Thymus (tissue), 11 donors: Measurements from ENCODE around the gene ARFGAP3. TPM values are rescaled to one million over a fixed set of nuclear protein-coding genes. Genes with fewer than 3 reads are reported as not detected.
A peak's percentile ranks its signal among the peaks of the same experiment; 100 is the strongest.
"Not testable (repeated sequence)": the region's sequence is repeated elsewhere in the genome, so short reads cannot be mapped to it uniquely, and the experiment has no call there.

Experiments used
- DNase-seq, 9 donors: peaks; one replicate each; pipeline ENCODE4 v3.0.0-alpha.2; 2013; ENCODE audit warnings: low spot score in 9 of 9, low read depth in 6 of 9, missing footprints in 1 of 9
- H3K27ac ChIP-seq, 2 donors: one replicate each; pipeline ENCODE4 v1.5.1; 2013; ENCODE audit warnings: control low read depth in 1 of 2, low read depth in 1 of 2, low read length in 1 of 2, mild to moderate bottlenecking in 1 of 2, moderate library complexity in 1 of 2
- H3K27me3 ChIP-seq, 2 donors: one replicate each; pipeline ENCODE4 v1.5.1; 2013; ENCODE audit warnings: low read length in 1 of 2; ENCODE audit not compliant: control insufficient read depth in 2 of 2, insufficient read depth in 1 of 2
- H3K36me3 ChIP-seq, 2 donors: one replicate each; pipeline ENCODE4 v1.5.1; 2013; ENCODE audit warnings: low read length in 1 of 2, mild to moderate bottlenecking in 1 of 2, moderate library complexity in 1 of 2; ENCODE audit not compliant: control insufficient read depth in 2 of 2, insufficient read depth in 2 of 2
- H3K4me1 ChIP-seq, 2 donors: one replicate each; pipeline ENCODE4 v1.5.1; 2013; ENCODE audit warnings: low read length in 2 of 2; ENCODE audit not compliant: control insufficient read depth in 2 of 2, insufficient read depth in 2 of 2
- H3K4me3 ChIP-seq, 2 donors: one replicate each; pipeline ENCODE4 v1.5.1; 2013; ENCODE audit warnings: low read length in 2 of 2, control low read depth in 1 of 2, mild to moderate bottlenecking in 1 of 2
- H3K9me3 ChIP-seq, 2 donors: one replicate each; pipeline ENCODE4 v1.5.1; 2013; ENCODE audit warnings: low read length in 1 of 2, mild to moderate bottlenecking in 1 of 2; ENCODE audit not compliant: control insufficient read depth in 2 of 2, insufficient read depth in 1 of 2
- WGBS: extraction: QIAGEN DNeasy Blood & Tissue Kit; methylation state at CpG from one replicate; pipeline ENCODE4 v1.1.7; 2013; 5-methylcytosine and 5-hydroxymethylcytosine counted together
- polyA plus RNA-seq: library from polyadenylated mRNA; stranded (reverse); fragments of 200-250 nt; gene quantifications from one replicate; pipeline ENCODE4 v1.2.3, GENCODE V29; 2013
- total RNA-seq: library from RNA; stranded (reverse); fragments of 120-200 nt; gene quantifications from one replicate; pipeline ENCODE4 v1.2.4, GENCODE V29; 2013
- donor health status: healthy.

The ARFGAP3 gene
- total and polyA plus RNA-seq, 2 donors, result 29.9 to 40.0 TPM

DNA sequence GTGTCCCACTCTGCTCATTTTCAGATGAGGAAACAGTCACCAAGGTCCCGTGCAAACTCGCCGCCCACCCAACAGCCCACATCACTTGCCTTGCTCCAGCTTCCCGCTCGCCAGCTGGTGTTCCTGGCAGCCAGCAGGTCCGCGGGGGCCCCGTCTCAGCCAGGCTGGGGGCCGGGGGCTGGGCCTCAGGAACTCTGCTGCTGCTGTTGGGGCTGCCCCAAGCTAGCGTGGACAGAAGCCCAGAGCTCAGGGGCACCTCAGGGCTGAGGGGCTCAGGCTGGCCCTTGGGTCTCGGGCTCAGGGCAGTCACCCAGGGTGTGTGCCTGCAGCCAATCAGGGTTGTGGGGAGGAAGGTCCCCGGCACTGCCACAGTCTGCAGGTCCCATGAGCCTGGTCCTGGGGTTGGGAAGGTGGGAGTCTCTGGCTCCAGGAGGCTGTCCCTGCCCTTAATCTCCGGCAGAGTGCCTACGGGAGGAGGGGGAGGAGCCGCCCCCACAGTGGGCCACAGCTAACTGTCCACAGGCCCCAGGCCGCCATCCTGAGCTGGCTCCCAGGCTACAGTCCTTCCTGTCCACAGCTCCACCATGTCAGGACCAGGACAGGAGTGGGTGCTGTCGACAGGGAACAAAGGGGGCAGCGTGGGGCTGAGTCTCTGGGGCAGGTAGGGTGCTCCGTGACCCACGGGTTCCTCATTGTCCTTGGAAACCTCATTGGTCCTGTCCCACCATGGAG lies 65.2 kb downstream of the ARFGAP3 start:
- H3K4me1 ChIP-seq, result no peaks in the 10 kb centered on the region
- peaks cover 0 to 12% of the 10 kb centered on the region in 2 donors for H3K36me3 ChIP-seq
- no peak for DNase-seq
- 88% methylated on average over 20 of the region's 20 CpGs for WGBS
- H3K27me3 ChIP-seq, result no peaks in the 10 kb centered on the region
- H3K9me3 ChIP-seq, result no peaks in the 10 kb centered on the region
- H3K4me3 ChIP-seq, result no peak overlapping the region
- H3K27ac ChIP-seq, result no peak overlapping the region

DNA sequence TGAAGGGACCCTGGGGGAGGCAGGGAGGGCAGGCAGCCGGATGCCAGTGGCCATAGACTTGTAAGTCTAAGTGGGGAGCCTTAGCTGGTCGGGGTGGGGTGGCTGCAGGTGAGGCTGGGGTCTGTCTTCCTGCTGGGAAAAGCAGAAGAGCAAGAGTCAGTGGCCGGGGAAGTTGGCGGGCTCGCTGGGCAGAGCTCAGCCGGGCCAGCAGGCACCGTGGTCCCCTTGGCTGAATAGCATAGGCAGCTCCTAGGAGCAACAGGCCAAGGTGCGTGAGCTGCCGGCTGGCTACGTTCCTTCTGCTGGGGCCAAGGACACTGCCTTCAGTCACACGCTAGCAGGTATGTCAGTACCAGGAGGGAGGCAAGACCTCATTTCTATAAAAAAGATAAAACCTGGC lies 68.6 kb downstream of the ARFGAP3 start:
- H3K4me3 ChIP-seq, result no peak overlapping the region
- H3K27me3 ChIP-seq, result no peaks in the 10 kb centered on the region
- no peaks in the 10 kb centered on the region for H3K4me1 ChIP-seq
- no peak overlapping the region for H3K27ac ChIP-seq
- WGBS, result 93% methylated on average over 11 of the region's 11 CpGs
- DNase-seq, result no peak
- no peaks in the 10 kb centered on the region for H3K9me3 ChIP-seq
- no peaks in the 10 kb centered on the region for H3K36me3 ChIP-seq

DNA sequence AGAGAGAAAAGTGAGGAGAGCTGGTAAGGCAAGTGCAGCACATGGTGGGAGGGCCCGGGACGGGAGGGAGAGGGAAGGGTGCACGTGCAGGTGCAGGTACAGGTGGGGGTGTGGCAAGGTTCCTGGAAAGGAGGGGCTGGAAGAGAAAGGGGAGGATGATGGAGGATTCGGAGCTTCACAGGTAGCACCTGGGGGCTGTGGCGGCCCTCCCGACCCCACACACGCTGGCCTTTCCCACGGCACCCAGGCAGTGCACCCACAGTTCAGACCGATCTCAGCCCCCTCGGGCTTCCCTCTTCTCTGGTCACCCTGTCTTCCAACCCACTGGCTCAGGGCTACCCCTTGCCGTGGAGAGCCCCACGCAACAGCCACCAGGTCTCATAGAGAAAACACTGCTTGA lies 69.1 kb downstream of the ARFGAP3 start:
- no peaks in the 10 kb centered on the region for H3K27me3 ChIP-seq
- no peaks in the 10 kb centered on the region for H3K9me3 ChIP-seq
- no peak overlapping the region for H3K27ac ChIP-seq
- DNase-seq, result no peak
- H3K4me3 ChIP-seq, result no peak overlapping the region
- H3K36me3 ChIP-seq, result no peaks in the 10 kb centered on the region
- no peaks in the 10 kb centered on the region for H3K4me1 ChIP-seq
- WGBS, result 96% methylated on average over 12 of the region's 12 CpGs

DNA sequence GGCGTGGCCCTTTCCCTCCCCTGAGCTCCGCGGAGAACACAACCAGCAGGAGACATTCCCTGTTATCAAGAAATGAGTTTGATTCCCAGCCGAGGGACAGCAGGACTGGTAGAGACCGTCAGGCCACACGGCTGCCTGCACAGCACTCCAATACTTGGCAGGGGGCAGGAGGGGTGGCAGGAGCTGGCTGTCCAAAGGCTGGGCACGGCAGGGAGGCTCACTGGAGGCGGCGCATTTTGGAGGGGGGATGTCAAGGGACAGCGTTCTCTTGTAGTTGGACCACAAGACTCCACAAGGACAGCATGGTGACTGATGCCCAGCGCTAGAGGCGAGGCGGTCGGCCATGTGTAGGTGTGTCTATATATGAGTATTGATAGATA lies 69.7 kb downstream of the ARFGAP3 start:
- Histone ChIP-seq H3K27me3 (no peaks in the 10 kb centered on the region), H3K27ac (no peak overlapping the region), H3K4me1 (no peaks in the 10 kb centered on the region), H3K4me3 (no peak overlapping the region), H3K9me3 (no peaks in the 10 kb centered on the region), H3K36me3 (no peaks in the 10 kb centered on the region)
- 89% methylated on average over 14 of the region's 14 CpGs for WGBS
- no peak for DNase-seq

DNA sequence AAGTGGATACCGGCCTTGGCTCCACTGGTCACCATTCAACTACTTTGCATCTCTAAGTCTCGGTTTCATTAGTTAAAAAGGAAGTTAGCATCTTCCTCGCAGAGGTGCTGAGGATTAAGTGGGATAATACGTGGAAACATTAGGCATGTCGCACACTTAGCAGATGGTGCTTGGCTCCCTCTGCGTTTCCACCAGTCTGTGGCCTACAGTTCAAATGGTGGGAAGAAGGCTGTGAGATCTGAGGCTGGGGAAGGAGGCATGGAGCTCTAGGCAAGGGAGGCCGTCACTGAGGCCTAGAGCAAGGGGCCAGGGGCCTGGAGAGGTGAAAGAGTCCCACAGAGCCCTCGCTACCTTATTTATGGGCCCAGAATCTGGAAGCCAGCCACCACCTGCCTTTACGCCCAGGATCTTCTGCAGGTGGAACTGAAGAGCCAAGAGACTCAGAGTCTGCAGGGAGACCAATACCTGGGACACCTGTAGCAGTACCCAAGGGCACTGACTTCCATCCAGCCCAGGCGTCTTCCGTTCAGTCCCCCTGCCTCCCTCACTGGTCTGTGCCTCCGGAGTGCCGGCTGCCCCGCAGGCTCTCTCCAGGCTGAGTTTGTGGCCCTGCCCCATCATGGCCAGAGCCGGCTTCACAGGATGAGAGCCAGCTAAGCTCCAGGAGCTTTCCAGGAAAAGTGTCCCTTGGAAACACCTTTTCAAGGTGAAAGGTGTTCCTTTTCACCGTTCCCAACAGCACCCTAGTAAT lies 70.3 kb downstream of the ARFGAP3 start:
- no peaks in the 10 kb centered on the region for H3K4me1 ChIP-seq
- H3K9me3 ChIP-seq, result no peaks in the 10 kb centered on the region
- no peaks in the 10 kb centered on the region for H3K27me3 ChIP-seq
- DNase-seq, result no peak
- WGBS, result 95% methylated on average over 16 of the region's 16 CpGs
- H3K27ac ChIP-seq, result no peak overlapping the region
- H3K4me3 ChIP-seq, result no peak overlapping the region
- no peaks in the 10 kb centered on the region for H3K36me3 ChIP-seq

DNA sequence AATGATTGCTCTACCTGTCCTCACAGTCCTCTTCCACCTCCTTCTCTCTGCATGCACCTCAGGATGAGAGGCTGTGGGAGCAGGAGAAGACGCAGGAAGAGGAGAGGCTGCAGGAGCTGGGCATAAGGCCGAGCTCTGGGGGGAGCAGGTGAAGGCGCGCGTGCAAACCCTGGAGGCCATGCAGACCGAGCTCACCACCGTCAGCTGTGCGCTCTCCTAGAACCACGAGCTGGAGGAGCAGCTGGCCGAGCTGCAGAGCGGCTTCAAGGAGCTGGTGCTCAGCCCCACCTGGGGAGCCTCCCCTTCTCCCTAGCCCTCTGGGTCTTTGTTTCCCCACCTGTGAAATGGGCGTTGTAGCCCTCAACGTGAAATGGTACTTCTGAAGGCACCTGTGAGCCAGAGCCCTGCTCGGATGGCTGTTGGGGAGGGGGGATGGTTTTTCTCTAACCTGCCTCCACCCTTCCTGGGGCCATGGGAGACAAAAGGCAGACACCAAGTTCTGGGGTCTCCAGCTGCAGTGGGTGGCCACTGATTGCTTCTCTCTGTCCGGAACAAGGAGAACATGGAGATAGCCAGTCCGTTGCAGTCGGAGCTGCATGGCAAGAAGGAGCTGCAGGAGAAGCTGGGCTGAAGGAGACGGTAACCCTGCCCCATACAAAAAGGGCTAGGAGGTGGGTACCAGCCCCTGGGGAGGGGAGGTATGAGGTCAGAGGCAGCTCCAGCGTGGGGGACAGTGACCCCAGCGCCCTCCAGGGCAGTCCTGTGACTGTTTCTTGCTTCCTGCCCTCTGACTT lies 71.2 kb downstream of the ARFGAP3 start:
- Histone ChIP-seq H3K36me3 (no peaks in the 10 kb centered on the region), H3K27ac (no peak overlapping the region), H3K27me3 (no peaks in the 10 kb centered on the region), H3K4me1 (no peaks in the 10 kb centered on the region), H3K9me3 (no peaks in the 10 kb centered on the region), H3K4me3 (no peak overlapping the region)
- 80% methylated on average over 20 of the region's 20 CpGs for WGBS
- DNase-seq, result no peak

DNA sequence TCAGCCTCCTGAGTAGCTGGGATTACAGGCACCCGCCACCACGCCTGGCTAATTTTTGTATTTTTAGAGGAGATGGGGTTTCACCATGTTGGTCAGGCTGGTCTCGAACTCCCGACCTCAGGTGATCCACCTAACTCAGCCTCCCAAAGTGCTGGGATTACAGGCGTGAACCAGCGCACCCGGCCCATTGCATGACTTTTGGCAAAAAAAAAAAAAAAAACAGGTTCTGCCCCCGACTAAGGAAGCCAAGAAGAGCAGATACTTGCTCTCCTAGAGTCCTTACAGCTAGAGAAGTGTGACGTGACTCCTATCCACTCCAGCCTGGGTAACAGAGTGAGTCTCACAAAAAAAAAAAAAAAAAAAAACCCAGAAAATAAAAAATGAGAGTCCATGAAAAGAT lies 74.8 kb downstream of the ARFGAP3 start:
- H3K9me3 ChIP-seq, H3K4me3 ChIP-seq, H3K27me3 ChIP-seq, H3K27ac ChIP-seq, DNase-seq, H3K36me3 ChIP-seq, H3K4me1 ChIP-seq: not testable (repeated sequence)
- WGBS, result 92% methylated on average over 9 of the region's 9 CpGs

DNA sequence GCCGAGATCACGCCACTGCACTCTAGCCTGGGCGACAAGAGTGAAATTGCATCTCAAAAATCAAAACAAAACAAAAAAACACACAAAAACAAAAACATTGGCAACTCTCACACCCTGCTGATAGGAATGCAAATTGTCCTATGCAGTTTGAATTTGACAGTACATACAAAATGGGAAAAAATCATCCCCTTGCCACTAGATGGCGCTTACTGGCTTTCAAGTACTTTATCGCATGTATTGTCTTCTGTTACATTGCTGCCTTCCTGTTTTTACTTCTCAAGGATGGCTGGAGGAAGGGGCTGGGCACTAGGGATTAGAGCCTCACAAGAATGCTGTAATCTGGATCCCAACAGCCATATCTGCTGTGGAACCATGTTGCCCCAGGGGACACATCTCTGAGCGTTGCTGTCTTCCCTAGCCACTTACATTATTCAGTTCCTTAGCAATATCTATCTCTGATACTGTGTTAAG lies 77.0 kb downstream of the ARFGAP3 start:
- DNase-seq, result peak; percentile 42 to 87 (median 70)
- no peak overlapping the region for H3K4me3 ChIP-seq
- H3K27ac ChIP-seq, result no peak overlapping the region
- H3K9me3 ChIP-seq, result no peaks in the 10 kb centered on the region
- WGBS, result 44% methylated on average over 6 of the region's 6 CpGs
- H3K4me1 ChIP-seq, result no peaks in the 10 kb centered on the region
- H3K27me3 ChIP-seq, result no peaks in the 10 kb centered on the region
- no peaks in the 10 kb centered on the region for H3K36me3 ChIP-seq

DNA sequence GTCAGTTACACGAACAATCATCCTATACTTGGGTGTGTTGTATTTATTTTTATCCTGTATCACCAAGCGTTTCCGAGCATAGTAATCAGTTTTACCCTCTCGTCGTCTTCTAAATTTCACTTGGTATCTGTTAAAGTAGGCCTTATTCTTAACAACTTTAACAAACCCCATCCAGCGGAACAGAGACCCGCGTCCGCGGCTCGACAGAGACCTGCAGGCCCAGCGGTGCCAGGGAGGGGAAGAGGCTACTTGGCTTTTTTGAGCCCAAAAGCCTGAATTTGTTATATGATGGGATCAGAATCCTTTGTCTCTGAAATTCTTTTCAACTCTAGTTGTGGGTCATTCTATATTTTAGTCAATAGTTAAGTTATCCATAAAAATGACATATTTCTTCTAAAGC lies 79.9 kb downstream of the ARFGAP3 start:
- H3K4me1 ChIP-seq, result peaks cover 0 to 4% of the 10 kb centered on the region in 2 donors
- no peak overlapping the region for H3K4me3 ChIP-seq
- no peak for DNase-seq
- H3K27me3 ChIP-seq, result no peaks in the 10 kb centered on the region
- H3K9me3 ChIP-seq, result no peaks in the 10 kb centered on the region
- WGBS, result 98% methylated on average over 12 of the region's 12 CpGs
- no peak overlapping the region for H3K27ac ChIP-seq
- H3K36me3 ChIP-seq, result no peaks in the 10 kb centered on the region
